ENCODE data around the gene PALM.

DNA sequence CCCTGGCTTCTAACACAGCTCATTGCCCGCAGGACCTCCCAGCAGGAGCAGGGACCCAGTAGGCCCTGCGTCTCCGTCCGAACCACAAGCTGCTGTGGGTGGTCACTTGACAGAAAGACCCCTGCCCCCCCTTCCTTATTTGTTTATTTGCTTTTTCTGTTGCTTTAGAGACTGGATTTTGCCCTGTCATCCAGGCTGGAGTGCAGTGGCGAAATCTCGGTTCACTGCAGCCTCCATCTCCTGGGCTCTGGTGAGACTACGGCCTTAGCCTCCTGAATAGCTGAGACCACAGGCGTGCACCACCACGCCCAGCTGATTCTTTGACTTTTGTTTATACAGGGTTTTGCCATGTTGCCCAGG lies 80.9 kb downstream of the PALM start:
- TF ChIP-seq, protein P1, sequence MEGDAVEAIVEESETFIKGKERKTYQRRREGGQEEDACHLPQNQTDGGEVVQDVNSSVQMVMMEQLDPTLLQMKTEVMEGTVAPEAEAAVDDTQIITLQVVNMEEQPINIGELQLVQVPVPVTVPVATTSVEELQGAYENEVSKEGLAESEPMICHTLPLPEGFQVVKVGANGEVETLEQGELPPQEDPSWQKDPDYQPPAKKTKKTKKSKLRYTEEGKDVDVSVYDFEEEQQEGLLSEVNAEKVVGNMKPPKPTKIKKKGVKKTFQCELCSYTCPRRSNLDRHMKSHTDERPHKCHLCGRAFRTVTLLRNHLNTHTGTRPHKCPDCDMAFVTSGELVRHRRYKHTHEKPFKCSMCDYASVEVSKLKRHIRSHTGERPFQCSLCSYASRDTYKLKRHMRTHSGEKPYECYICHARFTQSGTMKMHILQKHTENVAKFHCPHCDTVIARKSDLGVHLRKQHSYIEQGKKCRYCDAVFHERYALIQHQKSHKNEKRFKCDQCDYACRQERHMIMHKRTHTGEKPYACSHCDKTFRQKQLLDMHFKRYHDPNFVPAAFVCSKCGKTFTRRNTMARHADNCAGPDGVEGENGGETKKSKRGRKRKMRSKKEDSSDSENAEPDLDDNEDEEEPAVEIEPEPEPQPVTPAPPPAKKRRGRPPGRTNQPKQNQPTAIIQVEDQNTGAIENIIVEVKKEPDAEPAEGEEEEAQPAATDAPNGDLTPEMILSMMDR (IDR thresholded peaks at IDR 0.05; ENCODE audit: low read length): no peak
- TF ChIP-seq EZH2 (optimal IDR thresholded peaks at IDR 0.05; ENCODE audit: low read depth, low read length): no peak
